GM12878 (cell line): Measurements from ENCODE around the gene CWC25. TPM values are rescaled to one million over a fixed set of nuclear protein-coding genes. Genes with fewer than 3 reads are reported as not detected.

ENCODE experiments used
- ATF2 ChIP-seq: IDR thresholded peaks from 2 replicates; pipeline ENCODE4 v1.6.1; 2012; ENCODE audit warnings: low read length, inconsistent platforms
- CUX1 ChIP-seq: IDR thresholded peaks from 2 replicates; pipeline ENCODE4 v1.6.1; 2012; ENCODE audit warnings: improper control_type of control experiment, low read depth, low read length; ENCODE audit not compliant: insufficient replicate concordance
- E2F4 ChIP-seq: IDR thresholded peaks from 2 replicates; pipeline ENCODE4 v1.6.1; 2012; ENCODE audit warnings: low read depth, low read length, improper control_type of control experiment
- EGR1 ChIP-seq, 2 experiments: IDR thresholded peaks; 1 replicate in 1 of 2; 2 replicates in 1 of 2; pipeline ENCODE4 v1.6.1; 2011 to 2012; ENCODE audit warnings: low read depth in 2 of 2, low read length in 2 of 2, borderline replicate concordance in 1 of 2, mild to moderate bottlenecking in 1 of 2, moderate library complexity in 1 of 2
- EZH2 ChIP-seq: IDR thresholded peaks from 2 replicates; pipeline ENCODE4 v1.6.1; 2012; ENCODE audit warnings: low read depth, mild to moderate bottlenecking, control low read depth, inconsistent platforms, low read length, borderline replicate concordance; ENCODE audit not compliant: control insufficient read depth
- FOXK2 ChIP-seq: fragments of 450-650 bp; IDR thresholded peaks from 2 replicates; pipeline ENCODE4 v1.6.1; 2017; ENCODE audit warnings: mild to moderate bottlenecking, moderate library complexity
- FOXM1 ChIP-seq: IDR thresholded peaks from 2 replicates; pipeline ENCODE4 v1.6.1; 2012; ENCODE audit warnings: low read depth, mild to moderate bottlenecking, inconsistent platforms, low read length, moderate library complexity
- IRF3 ChIP-seq: fragments of 450-650 bp; IDR thresholded peaks from 2 replicates; pipeline ENCODE4 v1.6.1; 2014; ENCODE audit warnings: mild to moderate bottlenecking
- KDM1A ChIP-seq: fragments of 200-600 bp; sonication (generic); IDR thresholded peaks from 2 replicates; pipeline ENCODE4 v1.6.1; 2016; ENCODE audit warnings: borderline replicate concordance
- MTA3 ChIP-seq: IDR thresholded peaks from 2 replicates; pipeline ENCODE4 v1.6.1; 2012; ENCODE audit warnings: low read length, inconsistent platforms, borderline replicate concordance
- NFXL1 ChIP-seq: fragments of 450-650 bp; IDR thresholded peaks from 2 replicates; pipeline ENCODE4 v1.6.1; 2017; ENCODE audit warnings: antibody characterized with exemption, mild to moderate bottlenecking, borderline replicate concordance
- NR2F1 ChIP-seq: fragments of 450-650 bp; conservative IDR thresholded peaks from 2 replicates; pipeline ENCODE4 v1.6.1; 2017; ENCODE audit warnings: mild to moderate bottlenecking
- POLR2AphosphoS2 ChIP-seq: IDR thresholded peaks from 2 replicates; pipeline ENCODE4 v1.6.1; 2011; ENCODE audit warnings: low read depth, mild to moderate bottlenecking, low read length, improper control_type of control experiment, moderate library complexity
- RCOR1 ChIP-seq: conservative IDR thresholded peaks from 2 replicates; pipeline ENCODE4 v1.6.1; 2012; ENCODE audit warnings: low read depth, low read length, improper control_type of control experiment
- SPI1 ChIP-seq: IDR thresholded peaks from 2 replicates; pipeline ENCODE4 v1.6.1; 2011; ENCODE audit warnings: low read depth, mild to moderate bottlenecking, low read length, moderate library complexity, borderline replicate concordance; ENCODE audit not compliant: insufficient read depth
- SUZ12 ChIP-seq: fragments of 200-600 bp; sonication (generic); IDR thresholded peaks from one replicate; pipeline ENCODE4 v1.6.1; 2018; ENCODE audit warnings: antibody characterized with exemption, mild to moderate bottlenecking; ENCODE audit not compliant: unreplicated experiment
- YY1 ChIP-seq: IDR thresholded peaks from 2 replicates; pipeline ENCODE4 v1.6.1; 2011; ENCODE audit warnings: low read depth, mild to moderate bottlenecking, low read length
- ZNF384 ChIP-seq: IDR thresholded peaks from 2 replicates; pipeline ENCODE4 v1.6.1; 2012; ENCODE audit warnings: low read depth, mild to moderate bottlenecking, low read length, improper control_type of control experiment, borderline replicate concordance
- polyA plus RNA-seq, 11 experiments: library from polyadenylated mRNA; depleted of rRNA in 4 of 11; unstranded in 6 of 11; stranded (reverse) in 5 of 11; fragments of >200 nt; fragmentation: Nextera tagmentation in 4 of 11; fragmentation: Illumina TruSeq in 1 of 11; extraction: Ambion mirVana in 4 of 11; extraction: Trizol in 1 of 11; gene quantifications; 1 replicate in 1 of 11; 2 replicates in 10 of 11; pipeline versions ENCODE4 v1.2.1 to v1.2.3, GENCODE V29; 2011 to 2016; ENCODE audit warnings: inconsistent platforms in 2 of 11, missing spikeins in 2 of 11, low read depth in 1 of 11
- total RNA-seq, 4 experiments: library from RNA; depleted of rRNA in 3 of 4; stranded (reverse); fragments of >200 nt in 3 of 4; fragmentation: Illumina TruSeq in 1 of 4; extraction: Trizol in 1 of 4; gene quantifications; 2 replicates each; pipeline versions ENCODE4 v1.2.1 to v1.2.3, GENCODE V29; 2013 to 2021

The CWC25 gene
- total and polyA plus RNA-seq, 10 of the 15 experiments (the other 5 are each of a cell fraction or from before 2014, with no cell fraction given): 14.7 to 29.7 (median 22.9) TPM

GRCh38 chr17:38871247-38872015, 46.3 kb upstream of the CWC25 start (continued):
- TF ChIP-seq CUX1: no peak
- no peak for TF ChIP-seq SUZ12
- no peak for TF ChIP-seq POLR2AphosphoS2
- no peak for TF ChIP-seq EGR1 (IDR thresholded peaks at IDR 0.05; ENCODE audit: borderline replicate concordance in 1 of 2, low read depth in 2 of 2, low read length in 2 of 2)
- no peak for TF ChIP-seq NFXL1
- no peak for TF ChIP-seq KDM1A
- TF ChIP-seq ATF2: no peak
- TF ChIP-seq SPI1: no peak
- TF ChIP-seq E2F4: 0 out of 2 replicates have a peak, but pooled peaks have one; percentile 18
- no peak for TF ChIP-seq EZH2
- no peak for TF ChIP-seq RCOR1
- no peak for TF ChIP-seq YY1
- TF ChIP-seq FOXM1: no peak
- TF ChIP-seq MTA3: no peak
- TF ChIP-seq ZNF384: no peak
- TF ChIP-seq NR2F1: peak; percentile 99
- no peak for TF ChIP-seq IRF3
- TF ChIP-seq FOXK2: no peak
